Liver (tissue), 9 donors: Measurements from ENCODE around the gene ATAD3C. TPM values are rescaled to one million over a fixed set of nuclear protein-coding genes. Genes with fewer than 3 reads are reported as not detected.
"Not testable (repeated sequence)": the region's sequence is repeated elsewhere in the genome, so short reads cannot be mapped to it uniquely, and the experiment has no call there.

Experiments
- DNase-seq: peaks from one replicate; pipeline ENCODE4 v3.0.0-alpha.2; 2017; ENCODE audit warnings: low spot score
- H3K27ac ChIP-seq, 2 donors: one replicate each; pipeline ENCODE4 v1.7.0; 2013; ENCODE audit warnings: inconsistent platforms in 2 of 2, low read length in 2 of 2, control low read depth in 1 of 2, low read depth in 1 of 2, mild to moderate bottlenecking in 1 of 2
- H3K27me3 ChIP-seq, 4 donors: one replicate each; pipeline versions ENCODE4 v1.6.1 to v1.7.0; 2013; ENCODE audit warnings: low read length in 3 of 4, inconsistent platforms in 1 of 4, mild to moderate bottlenecking in 1 of 4, moderate library complexity in 1 of 4; ENCODE audit not compliant: control insufficient read depth in 4 of 4, insufficient read depth in 4 of 4
- H3K36me3 ChIP-seq, 4 donors: one replicate each; pipeline versions ENCODE4 v1.6.1 to v1.7.0; 2013; ENCODE audit warnings: low read length in 3 of 4, mild to moderate bottlenecking in 3 of 4, low read depth in 1 of 4, moderate library complexity in 1 of 4; ENCODE audit not compliant: control insufficient read depth in 4 of 4, insufficient read depth in 3 of 4
- H3K4me1 ChIP-seq, 4 donors: one replicate each; pipeline versions ENCODE4 v1.6.1 to v1.7.0; 2013; ENCODE audit warnings: low read length in 3 of 4, mild to moderate bottlenecking in 3 of 4, moderate library complexity in 1 of 4; ENCODE audit not compliant: control insufficient read depth in 4 of 4, insufficient read depth in 4 of 4
- H3K4me3 ChIP-seq, 3 donors: one replicate each; pipeline versions ENCODE4 v1.6.1 to v1.7.0; 2013; ENCODE audit warnings: low read length in 3 of 3, control low read depth in 1 of 3, low read depth in 1 of 3, mild to moderate bottlenecking in 1 of 3
- H3K9ac ChIP-seq, 2 donors: one replicate each; pipeline ENCODE4 v1.7.0; 2013; ENCODE audit warnings: low read length in 2 of 2, mild to moderate bottlenecking in 2 of 2, moderate library complexity in 2 of 2, control low read depth in 1 of 2, low read depth in 1 of 2
- H3K9me3 ChIP-seq, 4 donors: one replicate each; pipeline versions ENCODE4 v1.6.1 to v1.7.0; 2013; ENCODE audit warnings: low read length in 3 of 4; ENCODE audit not compliant: control insufficient read depth in 4 of 4
- EGR1 ChIP-seq, 2 donors: IDR thresholded peaks; 2 replicates each; pipeline ENCODE4 v1.6.1; 2016 to 2018; ENCODE audit warnings: antibody characterized with exemption in 2 of 2, low read depth in 2 of 2
- FOXA1 ChIP-seq: IDR thresholded peaks from 2 replicates; pipeline ENCODE4 v1.6.1; 2016; ENCODE audit warnings: antibody characterized with exemption
- FOXA2 ChIP-seq: IDR thresholded peaks from 2 replicates; pipeline ENCODE4 v1.6.1; 2016; ENCODE audit warnings: antibody characterized with exemption
- GABPA ChIP-seq, 2 donors: IDR thresholded peaks in 1 of 2; conservative IDR thresholded peaks in 1 of 2; 2 replicates each; pipeline ENCODE4 v1.6.1; 2016; ENCODE audit warnings: antibody characterized with exemption in 2 of 2, mild to moderate bottlenecking in 1 of 2, moderate library complexity in 1 of 2
- HNF4A ChIP-seq, 2 donors: conservative IDR thresholded peaks; 2 replicates each; pipeline ENCODE4 v1.6.1; 2016; ENCODE audit warnings: antibody characterized with exemption in 2 of 2, mild to moderate bottlenecking in 2 of 2
- JUND ChIP-seq, 2 donors: IDR thresholded peaks; 2 replicates each; pipeline ENCODE4 v1.6.1; 2016; ENCODE audit warnings: antibody characterized with exemption in 2 of 2
- NR2F2 ChIP-seq: IDR thresholded peaks from 2 replicates; pipeline ENCODE4 v1.6.1; 2016; ENCODE audit warnings: antibody characterized with exemption
- RAD21 ChIP-seq, 2 donors: IDR thresholded peaks; 2 replicates each; pipeline ENCODE4 v1.6.1; 2016; ENCODE audit warnings: antibody characterized with exemption in 2 of 2, mild to moderate bottlenecking in 2 of 2
- RXRA ChIP-seq, 2 donors: IDR thresholded peaks; 2 replicates each; pipeline ENCODE4 v1.6.1; 2017 to 2018; ENCODE audit warnings: antibody characterized with exemption in 2 of 2, mild to moderate bottlenecking in 1 of 2
- SP1 ChIP-seq: IDR thresholded peaks from 2 replicates; pipeline ENCODE4 v1.6.1; 2018; ENCODE audit warnings: antibody characterized with exemption, mild to moderate bottlenecking
- TAF1 ChIP-seq: conservative IDR thresholded peaks from 2 replicates; pipeline ENCODE4 v1.6.1; 2016; ENCODE audit warnings: antibody characterized with exemption, mild to moderate bottlenecking
- YY1 ChIP-seq: IDR thresholded peaks from 2 replicates; pipeline ENCODE4 v1.6.1; 2016; ENCODE audit warnings: antibody characterized with exemption, mild to moderate bottlenecking
- WGBS: extraction: QIAGEN DNeasy Blood & Tissue Kit; methylation state at CpG from one replicate; pipeline ENCODE4 v1.1.7; 2013; 5-methylcytosine and 5-hydroxymethylcytosine counted together
- polyA plus RNA-seq, 2 donors: library from polyadenylated mRNA; stranded (reverse) in 1 of 2; unstranded in 1 of 2; fragments of 200-250 nt in 1 of 2; fragments of >200 nt in 1 of 2; fragmentation: Nextera tagmentation in 1 of 2; extraction: Ambion mirVana in 1 of 2; gene quantifications; one replicate each; pipeline versions ENCODE4 v1.2.1 to v1.2.3, GENCODE V29; 2013 to 2015
- total RNA-seq, 2 donors: library from RNA; depleted of rRNA; stranded (reverse); fragments of >200 nt; gene quantifications; one replicate each; pipeline ENCODE4 v1.2.3, GENCODE V29; 2014
- TF ChIP-seq, protein P1 (sequence below): fragments of 150-350 bp; IDR thresholded peaks from 2 replicates; pipeline ENCODE4 v1.5.1; 2017; ENCODE audit warnings: improper control_type of control experiment, low read depth, low read length; ENCODE audit not compliant: missing input control
- TF ChIP-seq, protein P2 (sequence below): IDR thresholded peaks from 2 replicates; pipeline ENCODE4 v1.6.1; 2016; ENCODE audit warnings: antibody characterized with exemption
- TF ChIP-seq, protein P3 (sequence below): IDR thresholded peaks from 2 replicates; pipeline ENCODE4 v1.6.1; 2016; ENCODE audit warnings: antibody characterized with exemption, mild to moderate bottlenecking
- TF ChIP-seq, protein P4 (sequence below): IDR thresholded peaks from 2 replicates; pipeline ENCODE4 v1.6.1; 2016; ENCODE audit warnings: antibody characterized with exemption
- donor health status: healthy.
- donor health status: healthy.
- donor health status: healthy.
- donor health status: healthy.
- donor health status: healthy.

The ATAD3C gene
- total and polyA plus RNA-seq, 4 donors, result 0.19 to 4.8 (median 0.88) TPM

DNA sequence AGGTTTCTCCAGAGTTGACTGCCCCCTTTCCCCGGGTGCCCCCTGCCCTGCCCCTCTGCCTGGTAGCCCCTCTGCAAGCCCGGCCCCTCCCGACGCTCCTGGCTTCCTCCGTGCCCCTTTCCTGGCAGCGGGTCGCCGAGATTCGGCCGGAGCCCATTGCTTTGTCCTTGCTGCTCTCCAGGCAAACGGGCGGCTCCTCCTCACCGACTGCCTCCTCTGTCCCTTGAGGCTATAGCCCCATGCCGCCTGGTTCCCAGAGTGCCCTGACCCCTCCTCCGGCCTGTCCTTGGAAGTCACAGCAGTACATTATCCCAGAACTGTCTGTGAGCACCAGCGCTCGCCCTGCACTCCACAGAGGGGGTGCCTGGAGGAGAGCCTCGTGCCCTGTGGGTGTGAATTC lies 64.2 kb downstream of the ATAD3C start:
- H3K36me3 ChIP-seq, result peaks cover 0 to 10% (median 3%) of the 10 kb centered on the region in 4 donors
- H3K9ac ChIP-seq, H3K4me3 ChIP-seq, H3K9me3 ChIP-seq, H3K27me3 ChIP-seq, DNase-seq, H3K27ac ChIP-seq: not testable (repeated sequence)
- WGBS, result 92% methylated on average over 18 of the region's 18 CpGs
- peaks cover 2 to 18% (median 13%) of the 10 kb centered on the region in 4 donors for H3K4me1 ChIP-seq

DNA sequence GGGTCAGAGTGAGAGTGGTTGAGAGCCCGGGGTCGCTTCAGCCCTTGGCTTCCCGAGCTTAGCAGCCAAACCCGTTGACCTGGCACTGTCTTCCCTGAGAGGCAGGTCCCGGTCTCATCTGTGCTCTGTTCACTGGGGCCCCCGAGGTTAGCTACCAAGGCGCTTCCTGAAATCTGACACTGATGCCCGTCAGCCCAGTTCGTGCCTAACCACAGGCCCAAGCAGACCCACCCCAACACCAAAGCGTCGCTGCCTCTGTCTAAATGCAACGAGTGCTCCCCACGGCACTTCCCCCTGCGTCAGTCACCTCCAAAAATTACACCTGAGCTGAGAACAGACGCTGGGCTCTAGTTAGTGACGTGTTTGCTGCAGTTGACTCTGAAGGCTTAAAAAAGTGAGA lies 64.9 kb downstream of the ATAD3C start:
- not testable (repeated sequence) for H3K9me3 ChIP-seq, H3K9ac ChIP-seq, DNase-seq, H3K4me3 ChIP-seq, H3K27me3 ChIP-seq, H3K27ac ChIP-seq
- H3K36me3 ChIP-seq, result peaks cover 0 to 12% (median 3%) of the 10 kb centered on the region in 4 donors
- WGBS, result 86% methylated on average over 14 of the region's 16 CpGs
- peaks cover 2 to 18% (median 13%) of the 10 kb centered on the region in 4 donors for H3K4me1 ChIP-seq

DNA sequence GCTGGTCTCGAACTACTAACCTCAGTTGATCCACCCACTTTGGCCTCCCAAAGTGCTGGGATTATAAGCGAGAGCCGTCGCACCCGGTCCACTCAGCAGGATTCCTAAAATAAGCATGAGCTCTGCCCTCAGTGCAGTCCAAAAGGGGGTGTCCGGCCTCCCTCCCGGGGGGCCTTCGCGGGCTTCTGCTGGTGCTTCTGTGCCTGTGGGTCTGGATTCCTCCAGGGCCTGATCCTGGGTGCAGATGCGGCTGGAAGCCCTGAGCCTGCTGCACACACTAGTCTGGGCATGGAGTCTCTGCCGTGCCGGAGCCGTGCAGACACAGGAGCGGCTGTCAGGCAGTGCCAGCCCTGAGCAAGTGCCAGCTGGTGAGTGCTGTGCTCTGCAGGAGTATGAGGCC lies 67.4 kb downstream of the ATAD3C start:
- WGBS, result 98% methylated on average over 14 of the region's 14 CpGs
- peaks cover 0 to 18% (median 5%) of the 10 kb centered on the region in 4 donors for H3K36me3 ChIP-seq
- H3K4me3 ChIP-seq, H3K27me3 ChIP-seq, H3K4me1 ChIP-seq, H3K9me3 ChIP-seq, DNase-seq, H3K27ac ChIP-seq, H3K9ac ChIP-seq: not testable (repeated sequence)

DNA sequence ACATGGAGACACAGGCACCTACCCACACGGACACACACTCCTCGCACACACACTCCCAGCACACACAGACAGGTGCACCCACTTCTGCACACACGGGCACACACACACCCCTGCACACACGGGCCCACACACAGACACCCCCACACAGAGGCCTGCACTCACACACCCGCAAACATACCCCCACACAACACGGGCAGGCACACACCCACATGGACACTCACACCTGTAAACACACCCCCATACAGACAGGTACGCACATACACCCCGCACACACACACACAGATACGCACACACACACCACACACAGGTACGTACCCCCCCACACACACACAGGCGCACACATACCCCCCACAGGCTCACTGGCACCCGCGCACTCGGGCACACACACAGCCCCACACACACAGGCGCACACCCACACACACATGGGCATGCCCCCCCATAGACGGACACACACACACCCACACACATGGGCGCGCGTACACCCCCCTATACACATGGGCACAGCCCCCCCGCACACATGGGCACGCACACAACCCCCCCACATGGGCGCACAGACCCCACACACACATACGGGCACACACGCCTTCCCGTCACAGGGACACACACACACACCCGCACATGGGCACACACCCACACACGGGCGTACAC lies 68.6 kb downstream of the ATAD3C start:
- no peak for DNase-seq
- 95% methylated on average over 28 of the region's 28 CpGs for WGBS

More for the DNA sequence above, 68.6 kb downstream of the ATAD3C start:
- TF ChIP-seq, protein P1, sequence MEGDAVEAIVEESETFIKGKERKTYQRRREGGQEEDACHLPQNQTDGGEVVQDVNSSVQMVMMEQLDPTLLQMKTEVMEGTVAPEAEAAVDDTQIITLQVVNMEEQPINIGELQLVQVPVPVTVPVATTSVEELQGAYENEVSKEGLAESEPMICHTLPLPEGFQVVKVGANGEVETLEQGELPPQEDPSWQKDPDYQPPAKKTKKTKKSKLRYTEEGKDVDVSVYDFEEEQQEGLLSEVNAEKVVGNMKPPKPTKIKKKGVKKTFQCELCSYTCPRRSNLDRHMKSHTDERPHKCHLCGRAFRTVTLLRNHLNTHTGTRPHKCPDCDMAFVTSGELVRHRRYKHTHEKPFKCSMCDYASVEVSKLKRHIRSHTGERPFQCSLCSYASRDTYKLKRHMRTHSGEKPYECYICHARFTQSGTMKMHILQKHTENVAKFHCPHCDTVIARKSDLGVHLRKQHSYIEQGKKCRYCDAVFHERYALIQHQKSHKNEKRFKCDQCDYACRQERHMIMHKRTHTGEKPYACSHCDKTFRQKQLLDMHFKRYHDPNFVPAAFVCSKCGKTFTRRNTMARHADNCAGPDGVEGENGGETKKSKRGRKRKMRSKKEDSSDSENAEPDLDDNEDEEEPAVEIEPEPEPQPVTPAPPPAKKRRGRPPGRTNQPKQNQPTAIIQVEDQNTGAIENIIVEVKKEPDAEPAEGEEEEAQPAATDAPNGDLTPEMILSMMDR, result no peak
- TF ChIP-seq, protein P2, sequence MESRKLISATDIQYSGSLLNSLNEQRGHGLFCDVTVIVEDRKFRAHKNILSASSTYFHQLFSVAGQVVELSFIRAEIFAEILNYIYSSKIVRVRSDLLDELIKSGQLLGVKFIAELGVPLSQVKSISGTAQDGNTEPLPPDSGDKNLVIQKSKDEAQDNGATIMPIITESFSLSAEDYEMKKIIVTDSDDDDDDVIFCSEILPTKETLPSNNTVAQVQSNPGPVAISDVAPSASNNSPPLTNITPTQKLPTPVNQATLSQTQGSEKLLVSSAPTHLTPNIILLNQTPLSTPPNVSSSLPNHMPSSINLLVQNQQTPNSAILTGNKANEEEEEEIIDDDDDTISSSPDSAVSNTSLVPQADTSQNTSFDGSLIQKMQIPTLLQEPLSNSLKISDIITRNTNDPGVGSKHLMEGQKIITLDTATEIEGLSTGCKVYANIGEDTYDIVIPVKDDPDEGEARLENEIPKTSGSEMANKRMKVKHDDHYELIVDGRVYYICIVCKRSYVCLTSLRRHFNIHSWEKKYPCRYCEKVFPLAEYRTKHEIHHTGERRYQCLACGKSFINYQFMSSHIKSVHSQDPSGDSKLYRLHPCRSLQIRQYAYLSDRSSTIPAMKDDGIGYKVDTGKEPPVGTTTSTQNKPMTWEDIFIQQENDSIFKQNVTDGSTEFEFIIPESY, result no peak
- TF ChIP-seq FOXA2 (no peak), GABPA (IDR thresholded peaks at IDR 0.05 in 1 of 2, conservative IDR thresholded peaks at IDR 0.05 in 1 of 2) (no peak), NR2F2 (no peak), RXRA (IDR thresholded peaks at IDR 0.05) (no peak), EGR1 (IDR thresholded peaks at IDR 0.05; ENCODE audit: low read depth in 2 of 2) (no peak), TAF1 (no peak), FOXA1 (no peak), SP1 (no peak), HNF4A (conservative IDR thresholded peaks at IDR 0.05) (no peak), JUND (IDR thresholded peaks at IDR 0.05) (no peak), YY1 (no peak), RAD21 (IDR thresholded peaks at IDR 0.05) (no peak)
- TF ChIP-seq, protein P3, sequence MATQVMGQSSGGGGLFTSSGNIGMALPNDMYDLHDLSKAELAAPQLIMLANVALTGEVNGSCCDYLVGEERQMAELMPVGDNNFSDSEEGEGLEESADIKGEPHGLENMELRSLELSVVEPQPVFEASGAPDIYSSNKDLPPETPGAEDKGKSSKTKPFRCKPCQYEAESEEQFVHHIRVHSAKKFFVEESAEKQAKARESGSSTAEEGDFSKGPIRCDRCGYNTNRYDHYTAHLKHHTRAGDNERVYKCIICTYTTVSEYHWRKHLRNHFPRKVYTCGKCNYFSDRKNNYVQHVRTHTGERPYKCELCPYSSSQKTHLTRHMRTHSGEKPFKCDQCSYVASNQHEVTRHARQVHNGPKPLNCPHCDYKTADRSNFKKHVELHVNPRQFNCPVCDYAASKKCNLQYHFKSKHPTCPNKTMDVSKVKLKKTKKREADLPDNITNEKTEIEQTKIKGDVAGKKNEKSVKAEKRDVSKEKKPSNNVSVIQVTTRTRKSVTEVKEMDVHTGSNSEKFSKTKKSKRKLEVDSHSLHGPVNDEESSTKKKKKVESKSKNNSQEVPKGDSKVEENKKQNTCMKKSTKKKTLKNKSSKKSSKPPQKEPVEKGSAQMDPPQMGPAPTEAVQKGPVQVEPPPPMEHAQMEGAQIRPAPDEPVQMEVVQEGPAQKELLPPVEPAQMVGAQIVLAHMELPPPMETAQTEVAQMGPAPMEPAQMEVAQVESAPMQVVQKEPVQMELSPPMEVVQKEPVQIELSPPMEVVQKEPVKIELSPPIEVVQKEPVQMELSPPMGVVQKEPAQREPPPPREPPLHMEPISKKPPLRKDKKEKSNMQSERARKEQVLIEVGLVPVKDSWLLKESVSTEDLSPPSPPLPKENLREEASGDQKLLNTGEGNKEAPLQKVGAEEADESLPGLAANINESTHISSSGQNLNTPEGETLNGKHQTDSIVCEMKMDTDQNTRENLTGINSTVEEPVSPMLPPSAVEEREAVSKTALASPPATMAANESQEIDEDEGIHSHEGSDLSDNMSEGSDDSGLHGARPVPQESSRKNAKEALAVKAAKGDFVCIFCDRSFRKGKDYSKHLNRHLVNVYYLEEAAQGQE, result no peak
- TF ChIP-seq, protein P4, sequence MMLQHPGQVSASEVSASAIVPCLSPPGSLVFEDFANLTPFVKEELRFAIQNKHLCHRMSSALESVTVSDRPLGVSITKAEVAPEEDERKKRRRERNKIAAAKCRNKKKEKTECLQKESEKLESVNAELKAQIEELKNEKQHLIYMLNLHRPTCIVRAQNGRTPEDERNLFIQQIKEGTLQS, result no peak
- peaks cover 0 to 10% (median 5%) of the 10 kb centered on the region in 4 donors for H3K4me1 ChIP-seq
- H3K27ac ChIP-seq, result no peak overlapping the region
- H3K4me3 ChIP-seq, result no peak overlapping the region
- H3K9ac ChIP-seq, result no peak overlapping the region
- no peaks in the 10 kb centered on the region for H3K9me3 ChIP-seq
- H3K36me3 ChIP-seq, result peaks cover 0 to 18% (median 7%) of the 10 kb centered on the region in 4 donors
- no peaks in the 10 kb centered on the region for H3K27me3 ChIP-seq
